Thymus (tissue), 11 donors: Measurements from ENCODE around the gene IRF2. TPM values are rescaled to one million over a fixed set of nuclear protein-coding genes. Genes with fewer than 3 reads are reported as not detected.
"Not testable (repeated sequence)": the region's sequence is repeated elsewhere in the genome, so short reads cannot be mapped to it uniquely, and the experiment has no call there.

Experiments
- DNase-seq, 9 donors: peaks; one replicate each; pipeline ENCODE4 v3.0.0-alpha.2; 2013; ENCODE audit warnings: low spot score in 9 of 9, low read depth in 6 of 9, missing footprints in 1 of 9
- H3K27ac ChIP-seq, 2 donors: one replicate each; pipeline ENCODE4 v1.5.1; 2013; ENCODE audit warnings: control low read depth in 1 of 2, low read depth in 1 of 2, low read length in 1 of 2, mild to moderate bottlenecking in 1 of 2, moderate library complexity in 1 of 2
- H3K27me3 ChIP-seq, 2 donors: one replicate each; pipeline ENCODE4 v1.5.1; 2013; ENCODE audit warnings: low read length in 1 of 2; ENCODE audit not compliant: control insufficient read depth in 2 of 2, insufficient read depth in 1 of 2
- H3K36me3 ChIP-seq, 2 donors: one replicate each; pipeline ENCODE4 v1.5.1; 2013; ENCODE audit warnings: low read length in 1 of 2, mild to moderate bottlenecking in 1 of 2, moderate library complexity in 1 of 2; ENCODE audit not compliant: control insufficient read depth in 2 of 2, insufficient read depth in 2 of 2
- H3K4me1 ChIP-seq, 2 donors: one replicate each; pipeline ENCODE4 v1.5.1; 2013; ENCODE audit warnings: low read length in 2 of 2; ENCODE audit not compliant: control insufficient read depth in 2 of 2, insufficient read depth in 2 of 2
- H3K4me3 ChIP-seq, 2 donors: one replicate each; pipeline ENCODE4 v1.5.1; 2013; ENCODE audit warnings: low read length in 2 of 2, control low read depth in 1 of 2, mild to moderate bottlenecking in 1 of 2
- H3K9me3 ChIP-seq, 2 donors: one replicate each; pipeline ENCODE4 v1.5.1; 2013; ENCODE audit warnings: low read length in 1 of 2, mild to moderate bottlenecking in 1 of 2; ENCODE audit not compliant: control insufficient read depth in 2 of 2, insufficient read depth in 1 of 2
- WGBS: extraction: QIAGEN DNeasy Blood & Tissue Kit; methylation state at CpG from one replicate; pipeline ENCODE4 v1.1.7; 2013; 5-methylcytosine and 5-hydroxymethylcytosine counted together
- polyA plus RNA-seq: library from polyadenylated mRNA; stranded (reverse); fragments of 200-250 nt; gene quantifications from one replicate; pipeline ENCODE4 v1.2.3, GENCODE V29; 2013
- total RNA-seq: library from RNA; stranded (reverse); fragments of 120-200 nt; gene quantifications from one replicate; pipeline ENCODE4 v1.2.4, GENCODE V29; 2013
- donor health status: healthy.

The IRF2 gene
- total and polyA plus RNA-seq, 2 donors: 39.2 to 42.2 TPM

- WGBS: 98% methylated on average over 5 of the region's 5 CpGs
- H3K4me1 ChIP-seq: peaks cover 19 to 33% of the 10 kb centered on the region in 2 donors
- not testable (repeated sequence) for H3K4me3 ChIP-seq, H3K27me3 ChIP-seq, DNase-seq, H3K27ac ChIP-seq, H3K9me3 ChIP-seq, H3K36me3 ChIP-seq
Observed at GRCh38 chr4:184380214-184380613, 94.1 kb downstream of the IRF2 start.

GRCh38 chr4:184376923-184377322 is 97.4 kb downstream of the IRF2 start:
- no peak for DNase-seq
- Histone ChIP-seq H3K4me3 (no peak overlapping the region), H3K36me3 (peaks cover 0 to 2% of the 10 kb centered on the region in 2 donors), H3K4me1 (peaks cover under 1 to 4% of the 10 kb centered on the region in 2 donors), H3K9me3 (no peaks in the 10 kb centered on the region), H3K27me3 (no peaks in the 10 kb centered on the region), H3K27ac (no peak overlapping the region)
- WGBS: 98% methylated on average over 1 of the region's 1 CpG

- Histone ChIP-seq H3K27me3 (no peaks in the 10 kb centered on the region), H3K27ac (no peak overlapping the region), H3K4me1 (peaks cover 0 to under 1% of the 10 kb centered on the region in 2 donors), H3K36me3 (peaks cover 0 to 2% of the 10 kb centered on the region in 2 donors), H3K4me3 (no peak overlapping the region), H3K9me3 (peaks cover 0 to 3% of the 10 kb centered on the region in 2 donors)
- 96% methylated on average over 1 of the region's 1 CpG for WGBS
- DNase-seq: no peak
Observed at GRCh38 chr4:184376126-184376838, 98.1 kb downstream of the IRF2 start.

- not testable (repeated sequence) for H3K36me3 ChIP-seq, H3K27ac ChIP-seq, H3K9me3 ChIP-seq, DNase-seq, H3K27me3 ChIP-seq, H3K4me3 ChIP-seq, H3K4me1 ChIP-seq
- 96% methylated on average over 3 of the region's 3 CpGs for WGBS
Observed at GRCh38 chr4:184375623-184376022, 98.7 kb downstream of the IRF2 start.

- H3K36me3 ChIP-seq: no peaks in the 10 kb centered on the region
- no peak overlapping the region for H3K4me3 ChIP-seq
- no peak for DNase-seq
- WGBS: 98% methylated on average over 1 of the region's 1 CpG
- H3K4me1 ChIP-seq: peaks cover 0 to 3% of the 10 kb centered on the region in 2 donors
- no peaks in the 10 kb centered on the region for H3K27me3 ChIP-seq
- no peak overlapping the region for H3K27ac ChIP-seq
- peaks cover 0 to 3% of the 10 kb centered on the region in 2 donors for H3K9me3 ChIP-seq
Observed at GRCh38 chr4:184375027-184375426, 99.3 kb downstream of the IRF2 start.

- Histone ChIP-seq H3K36me3 (no peaks in the 10 kb centered on the region), H3K4me1 (peaks cover 0 to 3% of the 10 kb centered on the region in 2 donors), H3K27me3 (no peaks in the 10 kb centered on the region), H3K4me3 (no peak overlapping the region), H3K9me3 (peaks cover 0 to 3% of the 10 kb centered on the region in 2 donors), H3K27ac (no peak overlapping the region)
- no peak for DNase-seq
- over 99% methylated on average over 2 of the region's 2 CpGs for WGBS
Observed at GRCh38 chr4:184373886-184374405, 100.4 kb downstream of the IRF2 start.

GRCh38 chr4:184371390-184371787 is 103.0 kb downstream of the IRF2 start:
- no peak for DNase-seq
- peaks cover 0 to 3% of the 10 kb centered on the region in 2 donors for H3K4me1 ChIP-seq
- 92% methylated on average over 12 of the region's 12 CpGs for WGBS
- H3K9me3 ChIP-seq: peaks cover 0 to 3% of the 10 kb centered on the region in 2 donors
- H3K27ac ChIP-seq: no peak overlapping the region
- no peaks in the 10 kb centered on the region for H3K36me3 ChIP-seq
- no peaks in the 10 kb centered on the region for H3K27me3 ChIP-seq
- H3K4me3 ChIP-seq: no peak overlapping the region

- WGBS: 67% methylated on average over 8 of the region's 8 CpGs
- no peak overlapping the region for H3K4me3 ChIP-seq
- peaks cover 0 to 3% of the 10 kb centered on the region in 2 donors for H3K4me1 ChIP-seq
- H3K9me3 ChIP-seq: peaks cover 0 to 3% of the 10 kb centered on the region in 2 donors
- H3K27ac ChIP-seq: no peak overlapping the region
- no peaks in the 10 kb centered on the region for H3K27me3 ChIP-seq
- DNase-seq: no peak
- no peaks in the 10 kb centered on the region for H3K36me3 ChIP-seq
Observed at GRCh38 chr4:184370711-184371389, 103.5 kb downstream of the IRF2 start.

- Histone ChIP-seq H3K36me3 (no peaks in the 10 kb centered on the region), H3K27ac (no peak overlapping the region), H3K9me3 (peaks cover 0 to 3% of the 10 kb centered on the region in 2 donors), H3K4me1 (peaks cover 0 to 3% of the 10 kb centered on the region in 2 donors), H3K27me3 (no peaks in the 10 kb centered on the region), H3K4me3 (no peak overlapping the region)
- no peak for DNase-seq
- WGBS: 95% methylated on average over 3 of the region's 3 CpGs
Observed at GRCh38 chr4:184369871-184370270, 104.5 kb downstream of the IRF2 start.
